GM12892 (cell line): ENCODE measurements around the gene EDEM3.

Experiments used
- POLR2A ChIP-seq: IDR thresholded peaks from 2 replicates; pipeline ENCODE4 v1.6.1; 2011; ENCODE audit warnings: low read depth, low read length, control low read depth
- POLR2AphosphoS5 ChIP-seq: IDR thresholded peaks from 2 replicates; pipeline ENCODE4 v1.6.1; 2011; ENCODE audit warnings: low read depth, low read length, control low read depth
- TAF1 ChIP-seq: IDR thresholded peaks from 2 replicates; pipeline ENCODE4 v1.6.1; 2011; ENCODE audit warnings: low read depth, mild to moderate bottlenecking, control low read depth, low read length, borderline replicate concordance

GRCh38 chr1:184647471-184647870, 107.2 kb downstream of the EDEM3 start:
- TF ChIP-seq POLR2A (no peak), POLR2AphosphoS5 (no peak), TAF1 (no peak)
